ENCODE measurements around the gene ATP11A. TPM values are rescaled to one million over a fixed set of nuclear protein-coding genes. Genes with fewer than 3 reads are reported as not detected.

ATP11A gene
- total RNA-seq, 1 experiment from 2014 or later = 8.7 TPM

DNA sequence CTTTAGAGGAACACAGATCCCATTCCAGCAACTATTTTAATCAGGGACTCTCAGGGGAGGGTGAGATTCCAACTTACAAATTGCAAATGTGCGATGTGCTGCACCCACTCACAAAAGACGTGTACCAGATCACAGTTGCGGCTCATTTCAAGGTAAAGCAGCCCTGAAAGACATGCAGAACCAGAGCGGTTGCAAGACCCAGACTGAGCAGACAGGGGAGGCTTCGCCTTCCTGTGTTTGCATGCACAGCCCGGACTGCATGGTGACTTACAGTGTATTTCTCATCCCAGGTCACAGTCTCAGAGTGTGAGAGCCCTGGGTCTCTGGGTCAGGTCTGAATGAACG, 84.6 kb downstream of the ATP11A start:
- H3K27me3 ChIP-seq (ENCODE audit: low read length) = no peaks in the 10 kb centered on the region
- ATAC-seq (no peak), DNase-seq (no peak)
- no peaks in the 10 kb centered on the region for H3F3A ChIP-seq (ENCODE audit: low read length, unreplicated experiment)
- H3K36me3 ChIP-seq (ENCODE audit: low read depth, low read length) = no peaks in the 10 kb centered on the region
- no TSS peak for BruUV-seq (replicated peaks)
- ChIA-PET POLR2A (ENCODE audit: unreplicated experiment) (no interaction called here), CTCF (no interaction called here)
- TF ChIP-seq EZH2 (IDR thresholded peaks at IDR 0.05; ENCODE audit: low read length, unreplicated experiment) = no peak
- TF ChIP-seq EZH2phosphoT487 (IDR thresholded peaks at IDR 0.05; ENCODE audit: borderline replicate concordance, low read length) = no peak
- TF ChIP-seq CTCF (conservative IDR thresholded peaks at IDR 0.05; ENCODE audit: low read depth, low read length) = no peak
- H2AFZ ChIP-seq (ENCODE audit: low read length) = no peak overlapping the region
- no peaks in the 10 kb centered on the region for H3K79me2 ChIP-seq (ENCODE audit: low read length)
- no peak overlapping the region for H3K27ac ChIP-seq (ENCODE audit: low read length)
- no peak overlapping the region for H3K4me2 ChIP-seq (ENCODE audit: low read length)
- intact Hi-C loops (cut with micrococcal nuclease) = no loop called here
- H3K4me3 ChIP-seq (ENCODE audit: low read length) = no peak overlapping the region
- no peaks in the 10 kb centered on the region for H3K9me2 ChIP-seq (replicated peaks; ENCODE audit: low read length)
- H4K20me1 ChIP-seq (ENCODE audit: low read length) = no peaks in the 10 kb centered on the region
- no peaks in the 10 kb centered on the region for H3K9me3 ChIP-seq (ENCODE audit: low read length)
- H3K9ac ChIP-seq (ENCODE audit: low read length) = no peak overlapping the region
- H3K4me1 ChIP-seq (ENCODE audit: insufficient read depth, low read length) = no peaks in the 10 kb centered on the region

DNA sequence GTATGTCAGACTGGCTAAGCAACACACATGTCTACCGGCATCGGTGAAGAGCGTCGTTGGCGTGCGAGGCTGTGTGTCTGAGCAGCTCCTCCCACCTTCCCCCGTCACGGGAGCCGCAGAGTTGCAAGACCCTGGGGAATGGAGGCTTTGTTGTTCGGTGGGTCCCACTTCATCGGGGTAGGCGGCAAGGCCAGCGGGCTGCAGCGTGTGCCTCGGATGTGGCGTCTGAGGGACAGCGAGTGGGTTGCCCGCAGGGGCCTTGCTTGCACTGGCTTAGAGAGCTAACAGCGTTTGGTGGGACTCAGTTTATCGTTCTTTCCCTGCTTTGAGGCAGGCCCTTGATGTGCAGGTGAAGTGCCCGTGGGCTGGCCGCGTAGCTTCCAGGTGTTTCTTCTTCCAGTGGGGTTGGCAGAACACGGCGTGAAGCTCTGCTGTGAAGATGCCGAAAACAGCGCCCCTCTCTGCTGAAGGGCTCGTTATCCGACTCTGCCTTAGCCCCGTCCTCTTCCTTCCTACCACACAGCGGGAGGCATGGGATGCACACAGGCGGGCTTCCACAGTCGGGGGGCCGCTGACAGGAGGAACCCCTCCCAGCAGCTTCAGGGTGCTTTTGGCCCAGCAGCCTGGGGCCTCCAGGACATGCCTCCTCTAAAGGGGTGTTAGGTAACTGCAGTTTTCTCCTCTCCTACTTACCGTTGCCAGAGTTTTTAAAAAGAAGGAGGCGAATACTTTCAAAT, 85.2 kb downstream of the ATP11A start:
- H3K4me3 ChIP-seq (ENCODE audit: low read length) = no peak overlapping the region
- no peaks in the 10 kb centered on the region for H3K4me1 ChIP-seq (ENCODE audit: insufficient read depth, low read length)
- H3K27ac ChIP-seq (ENCODE audit: low read length) = no peak overlapping the region
- CTCF ChIA-PET = no interaction called here
- intact Hi-C loops (cut with micrococcal nuclease) = no loop called here
- H3K36me3 ChIP-seq (ENCODE audit: low read depth, low read length) = no peaks in the 10 kb centered on the region
- H3F3A ChIP-seq (ENCODE audit: low read length, unreplicated experiment) = no peaks in the 10 kb centered on the region
- ATAC-seq (no peak), DNase-seq (no peak)
- H3K79me2 ChIP-seq (ENCODE audit: low read length) = no peaks in the 10 kb centered on the region
- H3K27me3 ChIP-seq (ENCODE audit: low read length) = no peaks in the 10 kb centered on the region
- H3K9me2 ChIP-seq (replicated peaks; ENCODE audit: low read length) = no peaks in the 10 kb centered on the region
- BruUV-seq (replicated peaks) = no TSS peak
- H4K20me1 ChIP-seq (ENCODE audit: low read length) = no peaks in the 10 kb centered on the region
- H3K9ac ChIP-seq (ENCODE audit: low read length) = no peak overlapping the region
- H3K9me3 ChIP-seq (ENCODE audit: low read length) = no peaks in the 10 kb centered on the region
- H3K4me2 ChIP-seq (ENCODE audit: low read length) = no peak overlapping the region
- H2AFZ ChIP-seq (ENCODE audit: low read length) = no peak overlapping the region
- TF ChIP-seq EZH2phosphoT487 (IDR thresholded peaks at IDR 0.05; ENCODE audit: borderline replicate concordance, low read length) (no peak), CTCF (conservative IDR thresholded peaks at IDR 0.05; ENCODE audit: low read depth, low read length) (no peak), EZH2 (IDR thresholded peaks at IDR 0.05; ENCODE audit: low read length, unreplicated experiment) (no peak)
- POLR2A ChIA-PET (ENCODE audit: unreplicated experiment) = no interaction called here

DNA sequence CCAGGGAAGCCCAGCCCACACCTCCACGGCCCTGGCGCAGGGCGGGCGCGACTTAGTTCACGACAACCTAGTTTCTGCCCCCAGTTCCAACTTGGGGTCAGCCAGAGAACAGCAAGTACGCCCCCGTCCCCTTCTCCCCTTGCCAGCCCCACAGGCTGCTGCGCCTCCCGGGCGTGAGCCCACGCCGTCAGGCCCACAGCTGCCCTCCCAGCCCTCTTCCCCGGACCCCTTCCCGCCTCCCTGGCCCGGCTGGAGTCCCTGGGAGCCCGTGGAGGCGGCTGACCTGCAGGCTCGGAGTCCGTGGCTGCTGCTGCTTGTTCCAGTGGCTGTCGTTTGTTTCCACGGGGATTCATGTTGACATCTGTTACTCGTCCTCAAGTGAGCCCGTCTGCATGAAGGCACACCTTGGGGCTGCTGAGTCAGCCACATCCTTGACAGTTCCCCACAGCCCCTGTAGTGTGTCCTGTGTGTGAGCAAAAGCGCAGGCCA, 86.0 kb downstream of the ATP11A start:
- H2AFZ ChIP-seq (ENCODE audit: low read length) = no peak overlapping the region
- H3K9me3 ChIP-seq (ENCODE audit: low read length) = no peaks in the 10 kb centered on the region
- H3F3A ChIP-seq (ENCODE audit: low read length, unreplicated experiment) = no peaks in the 10 kb centered on the region
- H3K4me2 ChIP-seq (ENCODE audit: low read length) = no peak overlapping the region
- no peaks in the 10 kb centered on the region for H3K36me3 ChIP-seq (ENCODE audit: low read depth, low read length)
- no peak overlapping the region for H3K9ac ChIP-seq (ENCODE audit: low read length)
- H3K27ac ChIP-seq (ENCODE audit: low read length) = no peak overlapping the region
- ChIA-PET CTCF (no interaction called here), POLR2A (ENCODE audit: unreplicated experiment) (no interaction called here)
- no peaks in the 10 kb centered on the region for H3K9me2 ChIP-seq (replicated peaks; ENCODE audit: low read length)
- ATAC-seq (no peak), DNase-seq (no peak)
- intact Hi-C loops (cut with micrococcal nuclease) = no loop called here
- no peaks in the 10 kb centered on the region for H3K79me2 ChIP-seq (ENCODE audit: low read length)
- no peak for TF ChIP-seq CTCF (conservative IDR thresholded peaks at IDR 0.05; ENCODE audit: low read depth, low read length)
- no peak for TF ChIP-seq EZH2phosphoT487 (IDR thresholded peaks at IDR 0.05; ENCODE audit: borderline replicate concordance, low read length)
- no peak for TF ChIP-seq EZH2 (IDR thresholded peaks at IDR 0.05; ENCODE audit: low read length, unreplicated experiment)
- BruUV-seq (replicated peaks) = no TSS peak
- H4K20me1 ChIP-seq (ENCODE audit: low read length) = no peaks in the 10 kb centered on the region
- no peaks in the 10 kb centered on the region for H3K27me3 ChIP-seq (ENCODE audit: low read length)
- no peaks in the 10 kb centered on the region for H3K4me1 ChIP-seq (ENCODE audit: insufficient read depth, low read length)
- H3K4me3 ChIP-seq (ENCODE audit: low read length) = no peak overlapping the region
